ENCODE data around the gene HOXB6.

The HOXB6 gene

GRCh38 chr17:48609033-48609432 is 4.2 kb upstream of the HOXB6 start:
- peak overlapping the region; percentile 96 for H3K27ac ChIP-seq
- TF ChIP-seq CTCF (IDR thresholded peaks at IDR 0.05) (no peak), ZFX (IDR thresholded peaks at IDR 0.05; ENCODE audit: borderline replicate concordance) (no peak)

GRCh38 chr17:48608494-48608834 is 3.7 kb upstream of the HOXB6 start:
- H3K27ac ChIP-seq = peak overlapping the region; percentile 96
- TF ChIP-seq CTCF (IDR thresholded peaks at IDR 0.05) = no peak
- TF ChIP-seq ZFX (IDR thresholded peaks at IDR 0.05; ENCODE audit: borderline replicate concordance) = no peak

- H3K27ac ChIP-seq = peak overlapping the region; percentile 96
- no peak for TF ChIP-seq ZFX (IDR thresholded peaks at IDR 0.05; ENCODE audit: borderline replicate concordance)
- TF ChIP-seq CTCF (IDR thresholded peaks at IDR 0.05) = no peak
Measured at GRCh38 chr17:48606892-48607614, 2.3 kb upstream of the HOXB6 start.

- peak overlapping the region; percentile 96 for H3K27ac ChIP-seq
- TF ChIP-seq CTCF (IDR thresholded peaks at IDR 0.05) (no peak), ZFX (IDR thresholded peaks at IDR 0.05; ENCODE audit: borderline replicate concordance) (no peak)
Measured at GRCh38 chr17:48605991-48606891, 1.5 kb upstream of the HOXB6 start.

GRCh38 chr17:48605409-48605919 is 678 bp upstream of the HOXB6 start:
- no peak for TF ChIP-seq ZFX (IDR thresholded peaks at IDR 0.05; ENCODE audit: borderline replicate concordance)
- no peak for TF ChIP-seq CTCF (IDR thresholded peaks at IDR 0.05)
- H3K27ac ChIP-seq = peak overlapping the region; percentile 96

GRCh38 chr17:48603959-48604769 is 622 bp downstream of the HOXB6 start:
- TF ChIP-seq ZFX (IDR thresholded peaks at IDR 0.05; ENCODE audit: borderline replicate concordance) (no peak), CTCF (IDR thresholded peaks at IDR 0.05) (no peak)
- H3K27ac ChIP-seq = peak overlapping the region; percentile 96

Data from 22Rv1 (cell line).